HEK293T (cell line): ENCODE results near the gene SLC35F3.

Experiments used
- CTCF ChIA-PET: fragments of 350-600 bp; formaldehyde crosslinking; extraction: SDS; loops from one replicate; lab custom pipeline; 2021; ENCODE audit warnings: antibody characterized with exemption, inconsistent platforms; lab: Yijun Ruan, JAX
- POLR2A ChIA-PET: fragments of 350-600 bp; formaldehyde crosslinking; extraction: SDS; loops from one replicate; lab custom pipeline; 2020; ENCODE audit warnings: antibody characterized with exemption, inconsistent platforms; lab: Yijun Ruan, JAX
- DNase-seq: peaks from one replicate; pipeline ENCODE4 v3.0.0; 2012; ENCODE audit warnings: mixed read lengths; ENCODE audit errors: extremely low spot score
- ARNT ChIP-seq: fragments of 450-650 bp; IDR thresholded peaks from 2 replicates; pipeline ENCODE4 v1.6.1; 2017; ENCODE audit warnings: mild to moderate bottlenecking
- BHLHE40 ChIP-seq: fragments of 450-650 bp; IDR thresholded peaks from 2 replicates; pipeline ENCODE4 v1.6.1; 2016; ENCODE audit warnings: mild to moderate bottlenecking, moderate library complexity, borderline replicate concordance
- CTBP1 ChIP-seq: fragments of 450-650 bp; IDR thresholded peaks from 2 replicates; pipeline ENCODE4 v1.6.1; 2016; ENCODE audit warnings: borderline replicate concordance
- ELF4 ChIP-seq: fragments of 450-650 bp; IDR thresholded peaks from 2 replicates; pipeline ENCODE4 v1.6.1; 2017; ENCODE audit warnings: antibody characterized with exemption
- FOXA1 ChIP-seq: fragments of 450-650 bp; IDR thresholded peaks from 2 replicates; pipeline ENCODE4 v1.6.1; 2016; ENCODE audit warnings: mild to moderate bottlenecking
- FOXK2 ChIP-seq: fragments of 450-650 bp; IDR thresholded peaks from 2 replicates; pipeline ENCODE4 v1.6.1; 2016; ENCODE audit warnings: mild to moderate bottlenecking
- FOXM1 ChIP-seq: fragments of 450-650 bp; IDR thresholded peaks from 2 replicates; pipeline ENCODE4 v1.6.1; 2017; ENCODE audit warnings: mild to moderate bottlenecking, borderline replicate concordance
- HDGF ChIP-seq: fragments of 450-650 bp; IDR thresholded peaks from 2 replicates; pipeline ENCODE4 v1.6.1; 2017; ENCODE audit warnings: antibody characterized with exemption, borderline replicate concordance
- L3MBTL2 ChIP-seq: fragments of 450-650 bp; conservative IDR thresholded peaks from 2 replicates; pipeline ENCODE4 v1.6.1; 2016; ENCODE audit warnings: mild to moderate bottlenecking
- LEF1 ChIP-seq: fragments of 450-650 bp; IDR thresholded peaks from 2 replicates; pipeline ENCODE4 v1.6.1; 2017; ENCODE audit warnings: mild to moderate bottlenecking, borderline replicate concordance
- NFRKB ChIP-seq: fragments of 450-650 bp; IDR thresholded peaks from 2 replicates; pipeline ENCODE4 v1.6.1; 2016; ENCODE audit warnings: mild to moderate bottlenecking, moderate library complexity
- SP1 ChIP-seq: fragments of 450-650 bp; IDR thresholded peaks from 2 replicates; pipeline ENCODE4 v1.6.1; 2017
- SUZ12 ChIP-seq: fragments of 450-650 bp; IDR thresholded peaks from 2 replicates; pipeline ENCODE4 v1.6.1; 2016; ENCODE audit warnings: mild to moderate bottlenecking
- TARDBP ChIP-seq: fragments of 450-650 bp; IDR thresholded peaks from 2 replicates; pipeline ENCODE4 v1.6.1; 2016
- ZNF384 ChIP-seq: fragments of 450-650 bp; IDR thresholded peaks from 2 replicates; pipeline ENCODE4 v1.6.1; 2016
- TF ChIP-seq, protein P1 (sequence below): fragments of 450-650 bp; IDR thresholded peaks from 2 replicates; pipeline ENCODE4 v1.6.1; 2016

The SLC35F3 gene

DNA sequence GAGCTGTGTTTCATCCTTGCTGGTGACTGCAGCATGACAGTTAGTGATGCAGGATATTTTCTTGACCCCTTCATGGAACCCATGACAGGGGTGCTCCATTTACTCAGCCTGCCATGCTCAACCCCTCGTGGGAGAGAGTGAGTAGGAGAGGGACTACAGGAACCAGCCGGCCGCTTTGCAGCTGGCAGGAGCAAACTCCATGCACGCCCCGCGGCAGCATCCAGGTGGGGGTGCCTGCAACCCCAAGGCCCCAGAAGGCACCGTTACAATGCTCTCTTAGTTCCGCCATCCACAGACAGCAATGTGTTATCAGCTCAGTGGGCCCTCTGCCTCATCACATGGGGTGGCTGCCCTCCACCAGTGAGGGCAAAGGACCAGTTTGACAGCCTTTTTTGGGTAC, 135.1 kb downstream of the SLC35F3 start:
- TF ChIP-seq FOXK2: no peak
- TF ChIP-seq ZNF384: no peak
- no peak for TF ChIP-seq L3MBTL2
- no peak for TF ChIP-seq ARNT
- TF ChIP-seq FOXM1: no peak
- TF ChIP-seq TARDBP: no peak
- no peak for TF ChIP-seq ELF4
- no peak for TF ChIP-seq SUZ12
- TF ChIP-seq, protein P1, sequence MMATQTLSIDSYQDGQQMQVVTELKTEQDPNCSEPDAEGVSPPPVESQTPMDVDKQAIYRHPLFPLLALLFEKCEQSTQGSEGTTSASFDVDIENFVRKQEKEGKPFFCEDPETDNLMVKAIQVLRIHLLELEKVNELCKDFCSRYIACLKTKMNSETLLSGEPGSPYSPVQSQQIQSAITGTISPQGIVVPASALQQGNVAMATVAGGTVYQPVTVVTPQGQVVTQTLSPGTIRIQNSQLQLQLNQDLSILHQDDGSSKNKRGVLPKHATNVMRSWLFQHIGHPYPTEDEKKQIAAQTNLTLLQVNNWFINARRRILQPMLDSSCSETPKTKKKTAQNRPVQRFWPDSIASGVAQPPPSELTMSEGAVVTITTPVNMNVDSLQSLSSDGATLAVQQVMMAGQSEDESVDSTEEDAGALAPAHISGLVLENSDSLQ: no peak
- no peak for TF ChIP-seq LEF1
- no peak for TF ChIP-seq BHLHE40
- TF ChIP-seq HDGF: no peak
- TF ChIP-seq CTBP1: no peak
- no peak for TF ChIP-seq FOXA1
- TF ChIP-seq SP1: no peak
- ChIA-PET CTCF (interaction anchor here (0.7 kb wide), 1 partner anchor 19 kb away, joined by 3 read pairs; no protein-coding TSS in a partner anchor), POLR2A (no interaction called here)
- no peak for DNase-seq

DNA sequence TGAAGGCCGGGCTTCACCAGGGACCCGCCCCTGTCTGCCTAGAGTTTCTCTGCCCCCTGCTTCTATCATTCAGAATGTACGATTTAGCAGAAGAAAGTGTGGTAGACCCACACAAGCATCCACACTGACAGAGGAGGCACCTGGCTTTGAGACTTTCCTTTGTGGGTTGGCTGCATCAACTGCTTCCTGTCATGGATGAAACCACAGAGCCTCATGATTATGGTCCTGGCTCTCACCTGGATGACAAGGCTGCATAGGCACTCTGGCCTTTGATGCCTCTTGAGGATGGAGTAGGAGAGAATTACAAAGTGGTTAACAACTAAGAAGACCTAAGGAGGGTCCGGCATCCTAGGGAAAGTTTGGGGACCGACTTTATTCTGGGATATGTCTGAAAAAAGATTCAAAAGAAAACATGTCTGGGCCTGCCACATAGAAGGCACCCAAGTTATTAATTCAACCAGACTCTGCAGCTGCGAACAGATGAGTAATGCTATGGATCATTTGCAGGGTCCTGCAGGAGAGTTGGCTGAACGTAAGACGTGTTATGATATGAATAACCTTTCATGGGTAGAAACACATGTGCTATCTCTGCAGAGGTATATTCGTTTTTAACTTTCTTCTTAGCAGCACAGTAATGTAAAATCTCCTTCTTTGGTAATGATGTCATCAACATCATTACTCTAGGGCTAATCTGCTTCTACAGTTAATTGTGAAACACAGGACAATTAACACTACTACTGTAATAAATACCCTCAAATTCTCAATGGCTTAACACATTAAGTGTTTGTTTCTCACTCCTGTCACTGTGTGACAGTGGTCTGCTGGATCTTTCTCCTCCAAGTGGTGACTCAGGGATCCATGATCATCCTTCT, 136.2 kb downstream of the SLC35F3 start:
- POLR2A ChIA-PET: no interaction called here
- TF ChIP-seq NFRKB (no peak), ELF4 (no peak), ZNF384 (no peak)
- no peak for DNase-seq
- CTCF ChIA-PET: no interaction called here

DNA sequence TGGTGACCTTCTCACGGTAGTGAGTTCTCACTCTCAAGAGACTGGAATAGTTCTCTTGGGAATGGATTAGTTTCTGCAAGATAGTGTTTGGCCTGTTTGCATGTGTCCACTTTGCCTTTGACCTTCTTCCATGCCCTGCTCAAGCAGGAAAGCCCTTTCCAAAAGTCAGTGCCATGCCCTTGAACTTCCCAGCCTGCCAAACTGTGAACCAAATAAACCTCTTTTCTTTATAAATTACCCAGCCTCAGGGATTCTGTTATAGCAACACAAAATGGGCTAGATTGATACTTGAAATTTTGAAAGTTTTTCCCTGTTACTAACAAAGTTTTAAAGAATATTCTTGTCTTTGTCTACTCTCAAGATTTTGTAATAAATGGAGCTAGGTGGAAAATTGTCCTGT, 139.6 kb downstream of the SLC35F3 start:
- DNase-seq: no peak
- ChIA-PET CTCF (no interaction called here), POLR2A (no interaction called here)
- no peak for TF ChIP-seq TARDBP
- no peak for TF ChIP-seq FOXM1
- no peak for TF ChIP-seq FOXK2
- TF ChIP-seq ELF4: no peak
- no peak for TF ChIP-seq FOXA1
- no peak for TF ChIP-seq LEF1
- TF ChIP-seq SUZ12: no peak

DNA sequence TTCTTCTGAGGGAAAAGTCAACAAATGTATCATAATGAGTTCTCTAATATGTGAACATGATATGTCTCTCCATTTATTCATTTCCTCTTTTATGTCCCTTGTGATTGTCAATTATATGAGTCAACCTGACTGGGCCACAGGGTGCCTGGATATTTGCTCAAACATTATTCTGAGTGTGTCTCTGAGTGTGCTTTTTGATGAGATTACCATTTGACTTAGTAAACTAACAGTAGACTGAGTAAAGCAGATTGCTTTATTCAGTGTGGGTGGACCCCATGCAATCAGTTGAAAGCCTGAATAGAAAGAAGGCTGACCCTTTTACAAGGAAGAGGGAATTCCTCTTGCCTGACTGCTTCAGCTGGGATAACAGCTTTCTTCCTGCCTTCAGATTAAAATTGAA, 142.6 kb downstream of the SLC35F3 start:
- no peak for DNase-seq
- POLR2A ChIA-PET: no interaction called here
- TF ChIP-seq FOXA1: no peak
- TF ChIP-seq, protein P1: no peak
- no peak for TF ChIP-seq ARNT
- no peak for TF ChIP-seq CTBP1
- TF ChIP-seq FOXK2: no peak
- no peak for TF ChIP-seq L3MBTL2
- TF ChIP-seq BHLHE40: no peak
- TF ChIP-seq LEF1: no peak
- TF ChIP-seq SP1: no peak
- TF ChIP-seq TARDBP: no peak
- TF ChIP-seq FOXM1: no peak
- no peak for TF ChIP-seq HDGF
- TF ChIP-seq ZNF384: no peak
- TF ChIP-seq NFRKB: no peak
- TF ChIP-seq SUZ12: no peak
- no peak for TF ChIP-seq ELF4
- CTCF ChIA-PET: interaction anchor here (0.9 kb wide), 1 partner anchor 19 kb away, joined by 3 read pairs; no protein-coding TSS in a partner anchor

DNA sequence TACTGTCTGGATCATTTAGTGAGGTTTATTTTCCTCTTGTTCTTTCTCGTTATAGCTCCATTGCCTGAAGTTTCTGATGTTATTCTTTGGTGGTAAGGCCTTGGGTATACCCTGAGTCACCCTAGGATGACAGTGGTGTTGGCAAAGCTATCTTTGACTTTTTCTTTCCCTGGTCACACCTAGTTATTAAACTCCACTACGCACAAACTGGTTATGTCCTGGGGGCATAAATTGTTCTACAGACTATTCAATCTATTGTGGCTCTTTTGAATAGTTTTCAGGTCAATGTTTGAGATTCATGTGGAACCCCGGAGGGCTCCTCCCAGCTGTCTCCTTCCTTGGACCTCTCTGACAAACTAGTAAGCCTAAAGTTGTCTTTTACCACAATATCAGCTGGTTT, 157.7 kb downstream of the SLC35F3 start:
- DNase-seq: no peak
- POLR2A ChIA-PET: no interaction called here
- CTCF ChIA-PET: no interaction called here
- no peak for TF ChIP-seq LEF1
- TF ChIP-seq SUZ12: no peak
- no peak for TF ChIP-seq L3MBTL2
- TF ChIP-seq ARNT: no peak
- no peak for TF ChIP-seq FOXM1
- no peak for TF ChIP-seq BHLHE40
- TF ChIP-seq CTBP1: no peak
- no peak for TF ChIP-seq ZNF384
- TF ChIP-seq SP1: no peak
- TF ChIP-seq HDGF: no peak
- no peak for TF ChIP-seq FOXA1
- TF ChIP-seq FOXK2: no peak

DNA sequence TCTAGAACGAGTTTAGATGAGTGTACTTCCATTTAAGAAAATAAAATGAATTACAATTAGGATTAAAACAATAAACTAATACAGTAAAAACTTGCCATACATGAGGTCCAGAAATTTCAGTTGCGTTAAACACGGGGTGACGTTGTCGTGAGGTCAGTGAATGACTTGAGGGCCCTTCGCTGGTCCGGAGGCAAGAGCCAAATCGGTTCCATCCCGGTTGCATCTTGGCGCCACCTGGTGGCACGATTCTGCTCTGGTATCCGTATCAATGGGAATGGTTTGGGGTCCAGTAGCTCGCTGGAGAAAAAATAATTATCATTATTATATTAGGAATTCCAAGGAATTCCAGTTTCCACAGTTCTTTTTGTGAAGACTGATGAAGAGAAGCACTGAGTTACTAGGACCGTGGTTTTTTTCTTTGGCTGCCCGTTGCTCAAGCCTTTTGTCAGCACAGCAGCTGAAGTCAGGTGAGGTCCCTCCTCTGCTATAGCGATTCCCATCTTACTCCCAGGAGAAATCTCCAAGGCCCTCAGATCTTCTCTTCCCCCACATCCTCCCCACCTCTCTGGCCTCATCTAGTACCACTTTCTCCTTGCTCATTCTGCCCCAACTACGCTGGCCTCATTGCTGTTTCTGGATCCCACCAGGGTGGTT, 161.4 kb downstream of the SLC35F3 start:
- TF ChIP-seq HDGF (no peak), FOXA1 (no peak), CTBP1 (no peak), L3MBTL2 (no peak), SP1 (no peak), ARNT (no peak)
- TF ChIP-seq, protein P1: no peak
- CTCF ChIA-PET: interaction anchor here (0.6 to 1.7 kb wide), 10 partner anchors 9 to 1811 kb away, joined by 3 to 9 read pairs (median 4); no protein-coding TSS in a partner anchor
- POLR2A ChIA-PET: no interaction called here
- peak; percentile 84 for DNase-seq
